ENCODE data around the gene DIPK2A. TPM values are rescaled to one million over a fixed set of nuclear protein-coding genes. Genes with fewer than 3 reads are reported as not detected.

The DIPK2A gene
- total RNA-seq, 2 donors from 2014 or later = 9.2 to 13.2 TPM

- no peaks in the 10 kb centered on the region for H3K27me3 ChIP-seq
- H3K9me3 ChIP-seq = no peaks in the 10 kb centered on the region
- H3K36me3 ChIP-seq (replicated peaks in 1 of 2; ENCODE audit: insufficient read depth in 1 of 2, low read depth in 2 of 2) = peaks cover 0 to 2% of the 10 kb centered on the region in 2 donors
- 85 to 96% methylated on average over 7 of the region's 7 CpGs for WGBS, 2 donors
- TF ChIP-seq CTCF (IDR thresholded peaks at IDR 0.05) = no peak
- no peak for TF ChIP-seq POLR2A (IDR thresholded peaks at IDR 0.05)
- H3K27ac ChIP-seq = no peak overlapping the region
- no peak overlapping the region for H3K4me3 ChIP-seq
- intact Hi-C loops (cut with DNase I) = no loop called here
- DNase-seq = no peak
- no peak for ATAC-seq
- peaks cover 1% of the 10 kb centered on the region for H3K4me1 ChIP-seq
Measured at GRCh38 chr3:143989461-143989860, 17.8 kb downstream of the DIPK2A start.

GRCh38 chr3:143991713-143992112, 20.1 kb downstream of the DIPK2A start:
- DNase-seq = no peak
- H3K9me3 ChIP-seq = no peaks in the 10 kb centered on the region
- 86 to 100% methylated on average over 1 of the region's 1 CpG for WGBS, 2 donors
- intact Hi-C loops (cut with DNase I) = no loop called here
- no peaks in the 10 kb centered on the region for H3K27me3 ChIP-seq
- no peaks in the 10 kb centered on the region for H3K4me1 ChIP-seq
- ATAC-seq = no peak
- TF ChIP-seq POLR2A (IDR thresholded peaks at IDR 0.05) (no peak), CTCF (IDR thresholded peaks at IDR 0.05) (no peak)
- H3K27ac ChIP-seq = no peak overlapping the region
- peaks cover 0 to 2% of the 10 kb centered on the region in 2 donors for H3K36me3 ChIP-seq (replicated peaks in 1 of 2; ENCODE audit: insufficient read depth in 1 of 2, low read depth in 2 of 2)
- no peak overlapping the region for H3K4me3 ChIP-seq

GRCh38 chr3:143998266-143998665, 26.6 kb downstream of the DIPK2A start:
- intact Hi-C loops (cut with DNase I) = no loop called here
- Histone ChIP-seq H3K4me1 (no peaks in the 10 kb centered on the region), H3K9me3 (no peaks in the 10 kb centered on the region), H3K36me3 (replicated peaks in 1 of 2; ENCODE audit: insufficient read depth in 1 of 2, low read depth in 2 of 2) (peaks cover 0 to 2% of the 10 kb centered on the region in 2 donors), H3K27me3 (no peaks in the 10 kb centered on the region), H3K27ac (no peak overlapping the region), H3K4me3 (no peak overlapping the region)
- ATAC-seq = no peak
- WGBS, 2 donors = 88 to 97% methylated on average over 6 of the region's 6 CpGs
- TF ChIP-seq POLR2A (IDR thresholded peaks at IDR 0.05) = no peak
- no peak for TF ChIP-seq CTCF (IDR thresholded peaks at IDR 0.05)
- peak in 1 of 4 donors; percentile 20 for DNase-seq

- H3K4me1 ChIP-seq = no peaks in the 10 kb centered on the region
- H3K9me3 ChIP-seq = no peaks in the 10 kb centered on the region
- H3K36me3 ChIP-seq (replicated peaks in 1 of 2; ENCODE audit: insufficient read depth in 1 of 2, low read depth in 2 of 2) = no peaks in the 10 kb centered on the region
- no peak overlapping the region for H3K4me3 ChIP-seq
- no peaks in the 10 kb centered on the region for H3K27me3 ChIP-seq
- no peak overlapping the region for H3K27ac ChIP-seq
- intact Hi-C loops (cut with DNase I) = no loop called here
- TF ChIP-seq POLR2A (IDR thresholded peaks at IDR 0.05) = no peak
- no peak for TF ChIP-seq CTCF (IDR thresholded peaks at IDR 0.05)
- ATAC-seq (no peak), DNase-seq (no peak)
- WGBS, 2 donors = 81 to 83% methylated on average over 1 of the region's 1 CpG
Measured at GRCh38 chr3:144003051-144003450, 31.4 kb downstream of the DIPK2A start.

GRCh38 chr3:144010371-144010770, 38.7 kb downstream of the DIPK2A start:
- Histone ChIP-seq H3K27me3 (no peaks in the 10 kb centered on the region), H3K27ac (no peak overlapping the region), H3K4me1 (no peaks in the 10 kb centered on the region), H3K9me3 (no peaks in the 10 kb centered on the region), H3K4me3 (no peak overlapping the region), H3K36me3 (replicated peaks in 1 of 2; ENCODE audit: insufficient read depth in 1 of 2, low read depth in 2 of 2) (no peaks in the 10 kb centered on the region)
- WGBS, 2 donors = 82 to 87% methylated on average over 4 of the region's 4 CpGs
- intact Hi-C loops (cut with DNase I) = no loop called here
- TF ChIP-seq POLR2A (IDR thresholded peaks at IDR 0.05) (no peak), CTCF (IDR thresholded peaks at IDR 0.05) (no peak)
- no peak for ATAC-seq
- DNase-seq = no peak

Measured in body of pancreas (tissue), 4 donors.